GM23338 (cell line): Measurements from ENCODE around the gene TJP2. TPM values are rescaled to one million over a fixed set of nuclear protein-coding genes. Genes with fewer than 3 reads are reported as not detected.

Experiments
- ATAC-seq: fragments of 200-7000 bp; cut with Tn5 transposase; 3 replicates; pipeline ENCODE4 v1.9.1; 2020
- DNase-seq: peaks from one replicate; pipeline ENCODE4 v3.0.0-alpha.2; 2015; ENCODE audit warnings: low spot score
- H2AFZ ChIP-seq: fragments of 200-600 bp; sonication (generic); 2 replicates; pipeline ENCODE4 v1.8.0; 2016; ENCODE audit warnings: antibody characterized with exemption, mild to moderate bottlenecking, moderate library complexity
- H3F3A ChIP-seq: fragments of 200-600 bp; sonication (generic); replicated peaks from 2 replicates; pipeline ENCODE4 v1.8.0; 2017; ENCODE audit warnings: antibody characterized with exemption, mixed run types, low read depth
- H3K27ac ChIP-seq: fragments of 200-600 bp; sonication (generic); 2 replicates; pipeline ENCODE4 v1.6.1; 2016; ENCODE audit warnings: low read depth
- H3K27me3 ChIP-seq: fragments of 200-600 bp; sonication (generic); 2 replicates; pipeline ENCODE4 v1.8.0; 2016; ENCODE audit warnings: mild to moderate bottlenecking, mixed run types, moderate library complexity; ENCODE audit not compliant: insufficient read depth
- H3K36me3 ChIP-seq: fragments of 200-600 bp; sonication (generic); 2 replicates; pipeline ENCODE4 v1.8.0; 2016; ENCODE audit warnings: mild to moderate bottlenecking; ENCODE audit not compliant: insufficient read depth
- H3K4me1 ChIP-seq: fragments of 200-600 bp; sonication (generic); 2 replicates; pipeline ENCODE4 v1.8.0; 2016; ENCODE audit warnings: mild to moderate bottlenecking, moderate library complexity; ENCODE audit not compliant: insufficient read depth
- H3K4me2 ChIP-seq: fragments of 200-600 bp; sonication (generic); 2 replicates; pipeline ENCODE4 v1.7.1; 2017; ENCODE audit warnings: mixed run types
- H3K4me3 ChIP-seq: fragments of 200-600 bp; sonication (generic); 2 replicates; pipeline ENCODE4 v1.6.1; 2016; ENCODE audit warnings: mixed run types
- H3K79me2 ChIP-seq: fragments of 200-600 bp; sonication (generic); replicated peaks from 2 replicates; pipeline ENCODE4 v1.8.0; 2017; ENCODE audit warnings: mild to moderate bottlenecking; ENCODE audit not compliant: insufficient read depth
- H3K9me2 ChIP-seq: fragments of 200-600 bp; sonication (generic); 2 replicates; pipeline ENCODE4 v1.8.0; 2017; ENCODE audit not compliant: insufficient read depth
- H4K20me1 ChIP-seq: fragments of 200-600 bp; sonication (generic); replicated peaks from 2 replicates; pipeline ENCODE4 v1.8.0; 2017; ENCODE audit warnings: mild to moderate bottlenecking; ENCODE audit not compliant: insufficient read depth
- H3K27ac Mint-ChIP-seq: 2 replicates; pipeline ENCODE4 v1.8.0; 2020; ENCODE audit warnings: inconsistent platforms, mild to moderate bottlenecking, moderate library complexity, mixed read lengths
- H3K27me3 Mint-ChIP-seq: 3 replicates; pipeline ENCODE4 v1.8.0; 2022; ENCODE audit warnings: low read depth, mild to moderate bottlenecking, moderate library complexity, mixed read lengths, inconsistent platforms; ENCODE audit not compliant: insufficient read depth, poor library complexity
- H3K36me3 Mint-ChIP-seq: 3 replicates; pipeline ENCODE4 v1.8.0; 2021; ENCODE audit warnings: low read depth, mild to moderate bottlenecking, inconsistent platforms, moderate library complexity, mixed read lengths
- H3K4me1 Mint-ChIP-seq: 3 replicates; pipeline ENCODE4 v1.8.0; 2020; ENCODE audit warnings: mild to moderate bottlenecking, inconsistent platforms, mixed read lengths
- H3K4me3 Mint-ChIP-seq: 3 replicates; pipeline ENCODE4 v1.8.0; 2021; ENCODE audit warnings: moderate library complexity, mild to moderate bottlenecking, inconsistent platforms, mixed read lengths
- H3K9me3 Mint-ChIP-seq: 3 replicates; pipeline ENCODE4 v1.8.0; 2020; ENCODE audit warnings: moderate library complexity, mild to moderate bottlenecking, inconsistent platforms, mixed read lengths
- EZH2phosphoT487 ChIP-seq: fragments of 200-600 bp; sonication (generic); IDR thresholded peaks from one replicate; pipeline ENCODE4 v1.8.1; 2018; ENCODE audit warnings: antibody characterized with exemption; ENCODE audit not compliant: unreplicated experiment
- JUNB ChIP-seq: IDR thresholded peaks from one replicate; pipeline ENCODE4 v1.6.1; 2016; ENCODE audit warnings: antibody characterized with exemption; ENCODE audit not compliant: unreplicated experiment
- NANOG ChIP-seq: IDR thresholded peaks from 2 replicates; pipeline ENCODE4 v1.6.1; 2016; ENCODE audit warnings: antibody characterized with exemption, borderline replicate concordance
- POLR2AphosphoS5 ChIP-seq: IDR thresholded peaks from 2 replicates; pipeline ENCODE4 v1.6.1; 2016; ENCODE audit warnings: antibody characterized with exemption, low read depth
- STAT1 ChIP-seq: IDR thresholded peaks from one replicate; pipeline ENCODE4 v1.6.1; 2016; ENCODE audit warnings: antibody characterized with exemption; ENCODE audit not compliant: unreplicated experiment
- ZNF114 ChIP-seq: fragments of 250-450 bp; sonication (Bioruptor Pico); IDR thresholded peaks from 2 replicates; pipeline ENCODE4 v1.5.0; 2020; ENCODE audit warnings: mild to moderate bottlenecking, moderate library complexity
- ZNF331 ChIP-seq: fragments of 250-450 bp; sonication (Bioruptor Pico); IDR thresholded peaks from 2 replicates; pipeline ENCODE4 v1.5.0; 2020; ENCODE audit warnings: low read depth, mild to moderate bottlenecking, moderate library complexity
- polyA plus RNA-seq: library from polyadenylated mRNA; unstranded; fragments of >200 nt; fragmentation: Nextera tagmentation; extraction: Ambion mirVana; gene quantifications from 2 replicates; pipeline ENCODE4 v1.2.1, GENCODE V29; 2016
- total RNA-seq: library from RNA; depleted of rRNA; stranded (reverse); fragments of >200 nt; shearing (Covaris generic); gene quantifications from 2 replicates; pipeline ENCODE4 v1.2.3, GENCODE V29; 2014
- TF ChIP-seq, protein P1 (sequence below), 2 experiments: fragments of 200-600 bp in 1 of 2; sonication (generic) in 1 of 2; conservative IDR thresholded peaks; 2 replicates each; pipeline versions ENCODE4 v1.5.1 to v1.6.1; 2016 to 2017; ENCODE audit warnings: antibody characterized with exemption in 2 of 2, low read depth in 2 of 2, mild to moderate bottlenecking in 2 of 2, moderate library complexity in 1 of 2
- TF ChIP-seq, protein P2 (sequence below): IDR thresholded peaks from 2 replicates; pipeline ENCODE4 v1.6.1; 2016; ENCODE audit warnings: antibody characterized with exemption
- TF ChIP-seq, protein P3 (sequence below): IDR thresholded peaks from one replicate; pipeline ENCODE4 v1.6.1; 2018; ENCODE audit warnings: antibody characterized with exemption; ENCODE audit not compliant: unreplicated experiment

The TJP2 gene
- total and polyA plus RNA-seq, 2 experiments from 2014 or later, result 37.6 to 234 TPM

DNA sequence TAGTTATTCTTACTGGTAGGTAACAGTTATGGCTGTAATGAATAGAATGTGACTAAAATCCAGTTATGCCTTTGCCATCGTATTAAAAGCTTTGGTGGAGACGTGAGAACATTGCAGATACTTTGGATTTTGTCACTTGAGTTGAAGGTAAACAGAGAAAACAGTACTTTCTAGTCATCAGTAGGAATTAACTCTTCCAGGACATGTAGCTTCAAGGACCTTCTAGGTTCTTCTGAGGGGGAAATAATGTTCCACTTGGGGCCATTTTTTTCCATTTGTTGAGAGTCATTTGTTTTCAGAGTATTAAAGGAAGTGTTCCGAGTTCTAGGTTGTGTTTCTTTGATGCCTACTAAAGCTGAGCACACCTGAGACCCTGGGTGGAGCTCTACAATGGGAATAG, 6.1 kb downstream of the TJP2 start:
- Histone ChIP-seq H2AFZ (no peak overlapping the region), H3K9me2 (no peaks in the 10 kb centered on the region), H3K4me3 (no peak overlapping the region), H4K20me1 (peaks cover 16% of the 10 kb centered on the region; the same call in 1 of the 2 replicates), H3K27ac (no peak overlapping the region), H3K4me1 (peaks cover 24% of the 10 kb centered on the region), H3F3A (no peaks in the 10 kb centered on the region), H3K27me3 (peaks cover 5% of the 10 kb centered on the region; the same call in 1 of the 2 replicates), H3K4me2 (no peak overlapping the region), H3K36me3 (no peaks in the 10 kb centered on the region), H3K79me2 (peaks cover 96% of the 10 kb centered on the region)
- no peak for DNase-seq
- ATAC-seq, result no peak
- no peaks in the 10 kb centered on the region for H3K9me3 Mint-ChIP-seq
- no peak overlapping the region for H3K27ac Mint-ChIP-seq
- no peak overlapping the region for H3K4me3 Mint-ChIP-seq
- TF ChIP-seq EZH2phosphoT487, result no peak
- H3K27me3 Mint-ChIP-seq, result peaks cover 4% of the 10 kb centered on the region
- H3K36me3 Mint-ChIP-seq, result peaks cover 13% of the 10 kb centered on the region; the same call in 2 of the 3 replicates
- H3K4me1 Mint-ChIP-seq, result peaks cover 34% of the 10 kb centered on the region

DNA sequence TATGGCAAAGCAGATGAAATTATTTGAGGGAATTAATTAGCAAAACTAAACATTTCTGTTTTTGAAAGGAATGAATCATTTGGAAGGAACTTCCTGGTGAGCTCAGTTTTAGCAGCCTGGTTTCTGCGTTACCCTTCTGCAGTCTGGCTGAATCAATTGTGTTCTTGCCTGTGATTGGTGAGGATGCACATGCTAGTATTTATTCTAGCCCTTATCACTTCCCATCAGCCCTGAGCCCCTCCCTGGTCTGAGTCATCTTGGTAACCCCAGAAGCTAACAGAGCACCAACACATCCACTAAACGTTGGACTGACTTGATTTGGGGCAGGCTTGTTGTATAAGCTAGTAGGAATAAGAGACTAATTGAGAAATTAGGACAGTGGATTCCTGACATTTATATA, 6.6 kb downstream of the TJP2 start:
- Histone ChIP-seq H3K4me2 (no peak overlapping the region), H3K79me2 (peaks cover 96% of the 10 kb centered on the region), H3K27me3 (0 out of 2 replicates have a peak, but pooled peaks cover under 1% of the 10 kb centered on the region), H3K4me3 (no peak overlapping the region), H3K4me1 (peaks cover 19% of the 10 kb centered on the region), H2AFZ (no peak overlapping the region), H3K36me3 (no peaks in the 10 kb centered on the region), H4K20me1 (peaks cover 16% of the 10 kb centered on the region; the same call in 1 of the 2 replicates), H3F3A (no peaks in the 10 kb centered on the region), H3K27ac (no peak overlapping the region), H3K9me2 (no peaks in the 10 kb centered on the region)
- H3K9me3 Mint-ChIP-seq, result no peaks in the 10 kb centered on the region
- no peak overlapping the region for H3K4me3 Mint-ChIP-seq
- peaks cover 13% of the 10 kb centered on the region; the same call in 2 of the 3 replicates for H3K36me3 Mint-ChIP-seq
- ATAC-seq, result no peak
- H3K4me1 Mint-ChIP-seq, result peaks cover 29% of the 10 kb centered on the region
- H3K27me3 Mint-ChIP-seq, result peaks cover 3% of the 10 kb centered on the region
- TF ChIP-seq POLR2AphosphoS5 (no peak), NANOG (no peak), JUNB (no peak), STAT1 (no peak), ZNF114 (CRISPR knock-in tag) (no peak)
- TF ChIP-seq, protein P1, sequence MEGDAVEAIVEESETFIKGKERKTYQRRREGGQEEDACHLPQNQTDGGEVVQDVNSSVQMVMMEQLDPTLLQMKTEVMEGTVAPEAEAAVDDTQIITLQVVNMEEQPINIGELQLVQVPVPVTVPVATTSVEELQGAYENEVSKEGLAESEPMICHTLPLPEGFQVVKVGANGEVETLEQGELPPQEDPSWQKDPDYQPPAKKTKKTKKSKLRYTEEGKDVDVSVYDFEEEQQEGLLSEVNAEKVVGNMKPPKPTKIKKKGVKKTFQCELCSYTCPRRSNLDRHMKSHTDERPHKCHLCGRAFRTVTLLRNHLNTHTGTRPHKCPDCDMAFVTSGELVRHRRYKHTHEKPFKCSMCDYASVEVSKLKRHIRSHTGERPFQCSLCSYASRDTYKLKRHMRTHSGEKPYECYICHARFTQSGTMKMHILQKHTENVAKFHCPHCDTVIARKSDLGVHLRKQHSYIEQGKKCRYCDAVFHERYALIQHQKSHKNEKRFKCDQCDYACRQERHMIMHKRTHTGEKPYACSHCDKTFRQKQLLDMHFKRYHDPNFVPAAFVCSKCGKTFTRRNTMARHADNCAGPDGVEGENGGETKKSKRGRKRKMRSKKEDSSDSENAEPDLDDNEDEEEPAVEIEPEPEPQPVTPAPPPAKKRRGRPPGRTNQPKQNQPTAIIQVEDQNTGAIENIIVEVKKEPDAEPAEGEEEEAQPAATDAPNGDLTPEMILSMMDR (conservative IDR thresholded peaks at IDR 0.05; ENCODE audit: low read depth in 2 of 2), result no peak
- DNase-seq, result no peak
- peak overlapping the region; percentile 57 for H3K27ac Mint-ChIP-seq

DNA sequence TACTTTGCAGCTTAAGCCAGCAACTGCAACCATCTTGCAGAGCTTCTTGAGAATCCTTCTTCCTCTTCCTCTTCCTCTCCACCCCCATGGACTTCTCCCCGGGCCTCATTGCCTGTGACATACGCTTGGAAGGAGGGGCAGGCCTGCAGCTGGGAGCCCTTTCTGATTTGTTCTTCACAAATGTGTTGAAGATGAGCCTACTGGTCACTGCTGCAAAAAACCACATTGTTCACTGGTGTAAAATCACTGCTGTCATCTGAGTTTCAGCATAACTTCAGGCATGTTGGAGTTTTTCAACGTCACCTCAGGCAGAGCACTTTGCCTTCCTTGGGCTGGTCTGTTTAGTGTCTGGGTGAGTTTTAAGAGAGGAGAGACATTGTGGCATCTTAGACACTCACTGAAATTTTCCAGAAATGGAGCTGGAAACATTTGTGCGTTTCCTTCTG, 7.9 kb downstream of the TJP2 start:
- Histone ChIP-seq H2AFZ (no peak overlapping the region), H3K9me2 (no peaks in the 10 kb centered on the region), H3K4me1 (peaks cover 7% of the 10 kb centered on the region; the same call in 1 of the 2 replicates), H3K79me2 (peaks cover 94% of the 10 kb centered on the region), H4K20me1 (peaks cover 8% of the 10 kb centered on the region; the same call in 1 of the 2 replicates), H3K4me3 (no peak overlapping the region), H3K27me3 (no peaks in the 10 kb centered on the region), H3F3A (no peaks in the 10 kb centered on the region), H3K27ac (no peak overlapping the region; the same call in 1 of the 2 replicates), H3K4me2 (no peak overlapping the region), H3K36me3 (no peaks in the 10 kb centered on the region)
- Mint-ChIP-seq H3K4me1 (peaks cover 20% of the 10 kb centered on the region), H3K4me3 (no peak overlapping the region), H3K9me3 (no peaks in the 10 kb centered on the region), H3K27me3 (peaks cover 4% of the 10 kb centered on the region), H3K27ac (no peak overlapping the region), H3K36me3 (peaks cover 13% of the 10 kb centered on the region; the same call in 2 of the 3 replicates)
- no peak for DNase-seq
- ATAC-seq, result no peak
- TF ChIP-seq, protein P2, sequence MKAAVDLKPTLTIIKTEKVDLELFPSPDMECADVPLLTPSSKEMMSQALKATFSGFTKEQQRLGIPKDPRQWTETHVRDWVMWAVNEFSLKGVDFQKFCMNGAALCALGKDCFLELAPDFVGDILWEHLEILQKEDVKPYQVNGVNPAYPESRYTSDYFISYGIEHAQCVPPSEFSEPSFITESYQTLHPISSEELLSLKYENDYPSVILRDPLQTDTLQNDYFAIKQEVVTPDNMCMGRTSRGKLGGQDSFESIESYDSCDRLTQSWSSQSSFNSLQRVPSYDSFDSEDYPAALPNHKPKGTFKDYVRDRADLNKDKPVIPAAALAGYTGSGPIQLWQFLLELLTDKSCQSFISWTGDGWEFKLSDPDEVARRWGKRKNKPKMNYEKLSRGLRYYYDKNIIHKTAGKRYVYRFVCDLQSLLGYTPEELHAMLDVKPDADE, result no peak
- no peak for TF ChIP-seq ZNF114 (CRISPR knock-in tag)
- TF ChIP-seq STAT1, result no peak
- no peak for TF ChIP-seq EZH2phosphoT487
- TF ChIP-seq, protein P3, sequence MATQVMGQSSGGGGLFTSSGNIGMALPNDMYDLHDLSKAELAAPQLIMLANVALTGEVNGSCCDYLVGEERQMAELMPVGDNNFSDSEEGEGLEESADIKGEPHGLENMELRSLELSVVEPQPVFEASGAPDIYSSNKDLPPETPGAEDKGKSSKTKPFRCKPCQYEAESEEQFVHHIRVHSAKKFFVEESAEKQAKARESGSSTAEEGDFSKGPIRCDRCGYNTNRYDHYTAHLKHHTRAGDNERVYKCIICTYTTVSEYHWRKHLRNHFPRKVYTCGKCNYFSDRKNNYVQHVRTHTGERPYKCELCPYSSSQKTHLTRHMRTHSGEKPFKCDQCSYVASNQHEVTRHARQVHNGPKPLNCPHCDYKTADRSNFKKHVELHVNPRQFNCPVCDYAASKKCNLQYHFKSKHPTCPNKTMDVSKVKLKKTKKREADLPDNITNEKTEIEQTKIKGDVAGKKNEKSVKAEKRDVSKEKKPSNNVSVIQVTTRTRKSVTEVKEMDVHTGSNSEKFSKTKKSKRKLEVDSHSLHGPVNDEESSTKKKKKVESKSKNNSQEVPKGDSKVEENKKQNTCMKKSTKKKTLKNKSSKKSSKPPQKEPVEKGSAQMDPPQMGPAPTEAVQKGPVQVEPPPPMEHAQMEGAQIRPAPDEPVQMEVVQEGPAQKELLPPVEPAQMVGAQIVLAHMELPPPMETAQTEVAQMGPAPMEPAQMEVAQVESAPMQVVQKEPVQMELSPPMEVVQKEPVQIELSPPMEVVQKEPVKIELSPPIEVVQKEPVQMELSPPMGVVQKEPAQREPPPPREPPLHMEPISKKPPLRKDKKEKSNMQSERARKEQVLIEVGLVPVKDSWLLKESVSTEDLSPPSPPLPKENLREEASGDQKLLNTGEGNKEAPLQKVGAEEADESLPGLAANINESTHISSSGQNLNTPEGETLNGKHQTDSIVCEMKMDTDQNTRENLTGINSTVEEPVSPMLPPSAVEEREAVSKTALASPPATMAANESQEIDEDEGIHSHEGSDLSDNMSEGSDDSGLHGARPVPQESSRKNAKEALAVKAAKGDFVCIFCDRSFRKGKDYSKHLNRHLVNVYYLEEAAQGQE, result no peak
- TF ChIP-seq JUNB, result no peak
- no peak for TF ChIP-seq POLR2AphosphoS5
- no peak for TF ChIP-seq ZNF331 (CRISPR knock-in tag)
- TF ChIP-seq, protein P1 (conservative IDR thresholded peaks at IDR 0.05; ENCODE audit: low read depth in 2 of 2), result no peak
